ENCODE data around the gene LRRC30.

DNA sequence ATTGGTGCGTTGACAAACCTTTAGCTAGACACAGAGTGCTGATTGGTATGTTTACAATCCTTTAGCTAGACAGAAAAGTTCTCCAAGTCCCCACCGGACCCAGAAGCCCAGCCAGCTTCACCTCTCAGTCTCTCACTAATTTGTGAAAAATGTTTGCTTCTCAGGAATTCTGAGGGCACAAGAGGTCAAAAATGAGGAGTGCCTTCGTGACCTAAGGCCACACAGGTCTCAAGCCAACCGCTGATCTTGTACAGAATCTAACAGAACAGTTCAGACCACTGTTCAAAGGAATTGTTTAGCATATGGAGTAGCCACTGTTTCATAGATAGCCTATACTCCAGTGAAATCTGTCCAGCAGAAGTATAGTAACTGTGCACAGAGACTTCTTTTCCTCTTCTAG, 29.8 kb upstream of the LRRC30 start:
- TF ChIP-seq, protein P1, sequence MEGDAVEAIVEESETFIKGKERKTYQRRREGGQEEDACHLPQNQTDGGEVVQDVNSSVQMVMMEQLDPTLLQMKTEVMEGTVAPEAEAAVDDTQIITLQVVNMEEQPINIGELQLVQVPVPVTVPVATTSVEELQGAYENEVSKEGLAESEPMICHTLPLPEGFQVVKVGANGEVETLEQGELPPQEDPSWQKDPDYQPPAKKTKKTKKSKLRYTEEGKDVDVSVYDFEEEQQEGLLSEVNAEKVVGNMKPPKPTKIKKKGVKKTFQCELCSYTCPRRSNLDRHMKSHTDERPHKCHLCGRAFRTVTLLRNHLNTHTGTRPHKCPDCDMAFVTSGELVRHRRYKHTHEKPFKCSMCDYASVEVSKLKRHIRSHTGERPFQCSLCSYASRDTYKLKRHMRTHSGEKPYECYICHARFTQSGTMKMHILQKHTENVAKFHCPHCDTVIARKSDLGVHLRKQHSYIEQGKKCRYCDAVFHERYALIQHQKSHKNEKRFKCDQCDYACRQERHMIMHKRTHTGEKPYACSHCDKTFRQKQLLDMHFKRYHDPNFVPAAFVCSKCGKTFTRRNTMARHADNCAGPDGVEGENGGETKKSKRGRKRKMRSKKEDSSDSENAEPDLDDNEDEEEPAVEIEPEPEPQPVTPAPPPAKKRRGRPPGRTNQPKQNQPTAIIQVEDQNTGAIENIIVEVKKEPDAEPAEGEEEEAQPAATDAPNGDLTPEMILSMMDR (conservative IDR thresholded peaks at IDR 0.05 in 1 of 2, IDR thresholded peaks at IDR 0.05 in 1 of 2; ENCODE audit: low read depth in 1 of 2, low read length in 2 of 2) = no peak
- no peak for TF ChIP-seq EZH2 (IDR thresholded peaks at IDR 0.05; ENCODE audit: low read length, missing control alignments)

All from fibroblast of lung (primary cell).